ENCODE results near the gene SSH3.

Gene SSH3

GRCh38 chr11:67290801-67291200, 12.5 kb upstream of the SSH3 start:
- no peak overlapping the region for H3K27ac ChIP-seq (ENCODE audit: low read depth, low read length)
- no peak for TF ChIP-seq EZH2phosphoT487 (IDR thresholded peaks at IDR 0.05; ENCODE audit: borderline replicate concordance, low read length)
- TF ChIP-seq CTCF (IDR thresholded peaks at IDR 0.05; ENCODE audit: low read depth, low read length, poor library complexity, severe bottlenecking) = no peak
- peaks cover 47% of the 10 kb centered on the region for H3K79me2 ChIP-seq (ENCODE audit: control insufficient read depth, low read length)
- no peaks in the 10 kb centered on the region for H4K20me1 ChIP-seq (ENCODE audit: control insufficient read depth, insufficient read depth, low read depth, low read length)
- peaks cover 23% of the 10 kb centered on the region for H3F3A ChIP-seq (ENCODE audit: control insufficient read depth, insufficient read depth)
- H3K9me3 ChIP-seq (ENCODE audit: control insufficient read depth, insufficient read depth, low read length) = peaks cover 16% of the 10 kb centered on the region
- no peaks in the 10 kb centered on the region for H3K27me3 ChIP-seq (ENCODE audit: control insufficient read depth, low read length)
- peaks cover 46% of the 10 kb centered on the region for H3K4me1 ChIP-seq (ENCODE audit: control insufficient read depth, low read length)
- H3K4me2 ChIP-seq (ENCODE audit: low read length) = peak overlapping the region; percentile 99
- H3K4me3 ChIP-seq (ENCODE audit: low read length) = no peak overlapping the region
- no peaks in the 10 kb centered on the region for H3K9me2 ChIP-seq (replicated peaks; ENCODE audit: control insufficient read depth, low read length)
- peaks cover 85% of the 10 kb centered on the region for H3K36me3 ChIP-seq (ENCODE audit: control insufficient read depth, low read length)

GRCh38 chr11:67291481-67292381, 11.6 kb upstream of the SSH3 start:
- H3K27ac ChIP-seq (ENCODE audit: low read depth, low read length) = no peak overlapping the region

GRCh38 chr11:67292671-67293070, 10.7 kb upstream of the SSH3 start:
- H3K9me2 ChIP-seq (replicated peaks; ENCODE audit: control insufficient read depth, low read length) = no peaks in the 10 kb centered on the region
- H3K27me3 ChIP-seq (ENCODE audit: control insufficient read depth, low read length) = no peaks in the 10 kb centered on the region
- H3K36me3 ChIP-seq (ENCODE audit: control insufficient read depth, low read length) = peaks cover 77% of the 10 kb centered on the region
- H4K20me1 ChIP-seq (ENCODE audit: control insufficient read depth, insufficient read depth, low read depth, low read length) = no peaks in the 10 kb centered on the region
- H3K4me2 ChIP-seq (ENCODE audit: low read length) = no peak overlapping the region
- H3K4me3 ChIP-seq (ENCODE audit: low read length) = no peak overlapping the region
- TF ChIP-seq EZH2phosphoT487 (IDR thresholded peaks at IDR 0.05; ENCODE audit: borderline replicate concordance, low read length) (no peak), CTCF (IDR thresholded peaks at IDR 0.05; ENCODE audit: low read depth, low read length, poor library complexity, severe bottlenecking) (no peak)
- peaks cover 23% of the 10 kb centered on the region for H3K9me3 ChIP-seq (ENCODE audit: control insufficient read depth, insufficient read depth, low read length)
- no peak overlapping the region for H3K27ac ChIP-seq (ENCODE audit: low read depth, low read length)
- H3K79me2 ChIP-seq (ENCODE audit: control insufficient read depth, low read length) = peaks cover 56% of the 10 kb centered on the region
- H3K4me1 ChIP-seq (ENCODE audit: control insufficient read depth, low read length) = peaks cover 27% of the 10 kb centered on the region
- peaks cover 9% of the 10 kb centered on the region for H3F3A ChIP-seq (ENCODE audit: control insufficient read depth, insufficient read depth)

More at GRCh38 chr11:67291481-67292381, 11.6 kb upstream of the SSH3 start:
- Histone ChIP-seq H3F3A (ENCODE audit: control insufficient read depth, insufficient read depth) (peaks cover 18% of the 10 kb centered on the region), H3K27me3 (ENCODE audit: control insufficient read depth, low read length) (no peaks in the 10 kb centered on the region), H3K9me3 (ENCODE audit: control insufficient read depth, insufficient read depth, low read length) (peaks cover 23% of the 10 kb centered on the region), H3K4me3 (ENCODE audit: low read length) (no peak overlapping the region), H3K79me2 (ENCODE audit: control insufficient read depth, low read length) (peaks cover 56% of the 10 kb centered on the region), H4K20me1 (ENCODE audit: control insufficient read depth, insufficient read depth, low read depth, low read length) (no peaks in the 10 kb centered on the region), H3K36me3 (ENCODE audit: control insufficient read depth, low read length) (peaks cover 85% of the 10 kb centered on the region), H3K4me1 (ENCODE audit: control insufficient read depth, low read length) (peaks cover 37% of the 10 kb centered on the region), H3K4me2 (ENCODE audit: low read length) (no peak overlapping the region), H3K9me2 (replicated peaks; ENCODE audit: control insufficient read depth, low read length) (no peaks in the 10 kb centered on the region)
- TF ChIP-seq CTCF (IDR thresholded peaks at IDR 0.05; ENCODE audit: low read depth, low read length, poor library complexity, severe bottlenecking) (no peak), EZH2phosphoT487 (IDR thresholded peaks at IDR 0.05; ENCODE audit: borderline replicate concordance, low read length) (no peak)

Measured in DOHH2 (cell line).